ENCODE measurements around the gene NFKBIE. TPM values are rescaled to one million over a fixed set of nuclear protein-coding genes. Genes with fewer than 3 reads are reported as not detected.

Gene NFKBIE
- total RNA-seq, 6 donors from 2014 or later: 7.8 to 27.0 (median 13.6) TPM

GRCh38 chr6:44258921-44259320 lies 6.4 kb downstream of the NFKBIE start:
- H3K9me3 ChIP-seq: no peaks in the 10 kb centered on the region
- no peak for TF ChIP-seq EP300 (IDR thresholded peaks at IDR 0.05)
- TF ChIP-seq CTCF (IDR thresholded peaks at IDR 0.05): no peak
- no peak for TF ChIP-seq POLR2AphosphoS5 (IDR thresholded peaks at IDR 0.05)
- no peak for TF ChIP-seq POLR2A (IDR thresholded peaks at IDR 0.05)
- DNase-seq (no peak), ATAC-seq (ENCODE audit: low FRiP score in 2 of 2) (no peak)
- H3K36me3 ChIP-seq: peaks cover 8 to 45% (median 29%) of the 10 kb centered on the region in 4 donors
- WGBS, 2 donors: 94 to 97% methylated on average over 2 to 3 of the region's 3 CpGs
- H3K4me3 ChIP-seq: no peak overlapping the region
- no peak overlapping the region for H3K27ac ChIP-seq
- peaks cover 27 to 42% (median 36%) of the 10 kb centered on the region in 4 donors for H3K4me1 ChIP-seq
- H3K27me3 ChIP-seq: no peaks in the 10 kb centered on the region

GRCh38 chr6:44258325-44258863 lies 7.0 kb downstream of the NFKBIE start:
- Histone ChIP-seq H3K27me3 (no peaks in the 10 kb centered on the region), H3K4me3 (no peak overlapping the region), H3K4me1 (peaks cover 22 to 37% (median 31%) of the 10 kb centered on the region in 4 donors), H3K36me3 (peaks cover 11 to 51% (median 34%) of the 10 kb centered on the region in 4 donors), H3K27ac (peak overlapping the region in 2 of 4 donors; percentile 85 to 90), H3K9me3 (no peaks in the 10 kb centered on the region)
- ATAC-seq (ENCODE audit: low FRiP score in 2 of 2): no peak
- 95 to 96% methylated on average over 8 to 9 of the region's 9 CpGs for WGBS, 2 donors
- TF ChIP-seq CTCF (IDR thresholded peaks at IDR 0.05) (no peak), POLR2AphosphoS5 (IDR thresholded peaks at IDR 0.05) (no peak), POLR2A (IDR thresholded peaks at IDR 0.05) (no peak), EP300 (IDR thresholded peaks at IDR 0.05) (no peak)
- DNase-seq: no peak

GRCh38 chr6:44257753-44258324 lies 7.5 kb downstream of the NFKBIE start:
- H3K4me3 ChIP-seq: peak overlapping the region; percentile 45 to 98 (median 92)
- no peak for TF ChIP-seq POLR2AphosphoS5 (IDR thresholded peaks at IDR 0.05)
- TF ChIP-seq CTCF (IDR thresholded peaks at IDR 0.05): peak in 1 of 6 experiments; percentile 15
- no peak for TF ChIP-seq POLR2A (IDR thresholded peaks at IDR 0.05)
- no peaks in the 10 kb centered on the region for H3K9me3 ChIP-seq
- peak overlapping the region; percentile 85 to 97 (median 89) for H3K27ac ChIP-seq
- WGBS, 2 donors: 28 to 29% methylated on average over 15 of the region's 15 CpGs
- H3K4me1 ChIP-seq: peaks cover 17 to 31% (median 25%) of the 10 kb centered on the region in 4 donors
- H3K27me3 ChIP-seq: no peaks in the 10 kb centered on the region
- peaks cover 17 to 56% (median 39%) of the 10 kb centered on the region in 4 donors for H3K36me3 ChIP-seq
- peak in 1 of 2 donors; percentile 0 for ATAC-seq (ENCODE audit: low FRiP score in 2 of 2)
- no peak for DNase-seq

- TF ChIP-seq POLR2A (IDR thresholded peaks at IDR 0.05) (peak in 3 of 4 donors; percentile 51 to 79 (median 53)), POLR2AphosphoS5 (IDR thresholded peaks at IDR 0.05) (peak; percentile 42 to 76), CTCF (IDR thresholded peaks at IDR 0.05) (peak; percentile 90 to 95 (median 93)), EP300 (IDR thresholded peaks at IDR 0.05) (no peak)
- no peaks in the 10 kb centered on the region for H3K27me3 ChIP-seq
- DNase-seq: peak; percentile 67 to 94
- peaks cover 23 to 63% (median 46%) of the 10 kb centered on the region in 4 donors for H3K36me3 ChIP-seq
- no peaks in the 10 kb centered on the region for H3K9me3 ChIP-seq
- H3K27ac ChIP-seq: peak within 1 kb of the TSS; percentile 85 to 97 (median 89)
- peak within 1 kb of the TSS; percentile 45 to 98 (median 92) for H3K4me3 ChIP-seq
- 0 to 2% methylated on average over 10 to 18 of the region's 80 CpGs for WGBS, 2 donors
- H3K4me1 ChIP-seq: peaks cover 10 to 25% (median 19%) of the 10 kb centered on the region in 4 donors
- ATAC-seq (ENCODE audit: low FRiP score in 2 of 2): peak; percentile 76 to 94
Measured at GRCh38 chr6:44257025-44257752, 8.2 kb downstream of the NFKBIE start, which contains the start of gene SLC35B2. SLC35B2 (minus strand) TSS chr6:44257528; CDS start chr6:44257410, 118 bp downstream.

Measured in upper lobe of left lung (tissue), 6 donors.